NCI-H345 treated with DMSO at 0.1 percent for 48 hours (cell line): ENCODE results near the gene MAP7D3.
"Not testable (repeated sequence)": the region's sequence is repeated elsewhere in the genome, so short reads cannot be mapped to it uniquely, and the experiment has no call there.

ENCODE experiments used
- DNase-seq: peaks from one replicate; lab custom pipeline; 2025; ENCODE audit not compliant: unreplicated experiment; lab: John Stamatoyannopoulos, UW

The MAP7D3 gene, protein sequence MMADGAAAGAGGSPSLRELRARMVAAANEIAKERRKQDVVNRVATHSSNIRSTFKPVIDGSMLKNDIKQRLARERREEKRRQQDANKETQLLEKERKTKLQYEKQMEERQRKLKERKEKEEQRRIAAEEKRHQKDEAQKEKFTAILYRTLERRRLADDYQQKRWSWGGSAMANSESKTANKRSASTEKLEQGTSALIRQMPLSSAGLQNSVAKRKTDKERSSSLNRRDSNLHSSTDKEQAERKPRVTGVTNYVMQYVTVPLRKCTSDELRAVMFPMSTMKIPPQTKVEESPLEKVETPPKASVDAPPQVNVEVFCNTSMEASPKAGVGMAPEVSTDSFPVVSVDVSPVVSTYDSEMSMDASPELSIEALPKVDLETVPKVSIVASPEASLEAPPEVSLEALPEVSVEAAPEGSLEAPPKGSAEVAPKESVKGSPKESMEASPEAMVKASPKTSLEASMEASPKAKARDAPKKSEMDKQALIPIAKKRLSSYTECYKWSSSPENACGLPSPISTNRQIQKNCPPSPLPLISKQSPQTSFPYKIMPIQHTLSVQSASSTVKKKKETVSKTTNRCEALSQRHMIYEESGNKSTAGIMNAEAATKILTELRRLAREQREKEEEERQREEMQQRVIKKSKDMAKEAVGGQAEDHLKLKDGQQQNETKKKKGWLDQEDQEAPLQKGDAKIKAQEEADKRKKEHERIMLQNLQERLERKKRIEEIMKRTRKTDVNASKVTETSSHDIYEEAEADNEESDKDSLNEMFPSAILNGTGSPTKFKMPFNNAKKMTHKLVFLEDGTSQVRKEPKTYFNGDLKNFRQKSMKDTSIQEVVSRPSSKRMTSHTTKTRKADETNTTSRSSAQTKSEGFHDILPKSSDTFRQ

DNA sequence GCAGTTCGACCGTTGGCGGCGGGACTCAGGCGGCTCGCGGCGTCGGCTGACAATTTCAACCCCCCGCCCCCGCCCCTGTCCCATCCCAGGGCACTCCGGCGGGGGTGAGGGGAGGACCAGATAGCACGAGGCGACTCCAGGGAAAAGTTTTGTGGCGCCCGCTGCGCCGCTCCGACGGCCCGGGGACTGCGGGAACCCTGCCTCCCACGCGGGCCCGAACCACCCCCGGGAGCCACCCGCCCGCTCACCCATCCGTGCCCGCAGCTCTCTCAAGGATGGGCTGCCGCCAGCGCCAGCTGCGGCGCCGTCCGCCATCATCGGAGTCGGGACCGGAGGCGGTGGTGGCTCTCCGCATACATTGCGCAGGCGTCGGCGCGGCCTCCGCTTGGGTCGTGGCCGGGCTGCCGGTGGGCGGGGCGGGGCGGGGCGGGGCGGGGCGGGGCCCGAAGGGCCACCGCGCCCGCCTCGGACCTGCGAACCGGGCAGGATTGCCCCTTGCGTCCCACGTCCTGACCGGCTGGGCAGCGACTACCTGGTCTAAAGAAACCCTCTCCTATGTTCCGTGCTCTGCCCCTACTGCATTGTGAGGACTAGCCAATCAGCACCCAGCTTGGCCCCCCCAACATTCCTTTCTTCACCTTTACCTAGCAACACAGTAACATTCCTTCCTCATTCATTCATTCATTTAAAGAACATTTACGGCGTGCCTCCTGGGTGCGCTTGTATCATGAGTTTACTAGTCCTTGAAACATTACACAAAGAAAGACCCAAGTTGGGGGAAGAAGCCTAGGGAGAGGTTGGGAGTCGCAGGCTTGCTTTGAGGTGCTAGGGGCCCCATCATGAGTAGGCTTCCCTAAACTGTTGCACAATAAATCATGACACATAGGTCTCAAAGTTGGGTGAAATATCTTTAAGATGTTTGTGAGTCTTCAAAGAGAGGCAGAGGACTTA, at the start of gene MAP7D3:
TSS of gene MAP7D3 (minus strand) at position 360 of the 951 bp plus-strand sequence. CDS start at position 318, 42 bp downstream.
- DNase-seq, result no peak

DNA sequence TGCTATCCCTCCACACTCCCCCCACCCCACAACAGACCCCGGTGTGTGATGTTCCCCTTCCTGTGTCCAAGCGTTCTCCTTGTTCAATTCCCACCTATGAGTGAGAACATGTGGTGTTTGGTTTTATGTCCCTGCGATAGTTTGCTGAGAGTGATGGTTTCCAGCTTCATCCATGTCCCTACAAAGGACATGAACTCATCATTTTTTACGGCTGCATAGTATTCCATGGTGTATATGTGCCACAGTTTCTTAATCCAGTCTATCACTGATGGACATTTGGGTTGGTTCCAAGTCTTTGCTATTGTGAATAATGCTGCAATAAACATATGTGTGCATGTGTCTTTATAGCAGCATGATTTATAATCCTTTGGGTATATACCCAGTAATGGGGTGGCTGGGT, 49.5 kb upstream of the MAP7D3 start, which contains the start of gene ADGRG4:
TSS of gene ADGRG4 (plus strand) at position 243 of the 400 bp plus-strand sequence. CDS start 7,815 bp downstream, outside the sequence.
- not testable (repeated sequence) for DNase-seq

DNA sequence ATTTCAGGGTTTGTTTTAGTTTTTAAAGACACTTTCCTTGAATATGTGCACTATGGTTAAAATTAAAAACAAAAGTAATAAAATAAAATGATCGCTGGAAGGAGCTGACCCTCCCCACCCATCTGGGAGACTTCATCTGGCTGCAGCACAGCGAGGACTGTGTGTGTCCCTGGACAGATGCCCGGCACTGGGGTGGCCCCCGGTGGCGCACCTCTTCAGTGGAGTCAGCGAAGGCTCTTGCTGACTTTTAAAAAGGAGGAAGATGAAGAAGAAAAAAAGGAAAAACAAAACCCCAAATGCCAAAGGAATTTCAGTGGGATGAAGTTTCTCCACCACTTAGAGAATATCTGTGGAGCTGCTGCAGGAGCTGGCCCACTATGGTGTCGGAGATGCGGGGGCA, 44.2 kb upstream of the MAP7D3 start:
- DNase-seq, result no peak

DNA sequence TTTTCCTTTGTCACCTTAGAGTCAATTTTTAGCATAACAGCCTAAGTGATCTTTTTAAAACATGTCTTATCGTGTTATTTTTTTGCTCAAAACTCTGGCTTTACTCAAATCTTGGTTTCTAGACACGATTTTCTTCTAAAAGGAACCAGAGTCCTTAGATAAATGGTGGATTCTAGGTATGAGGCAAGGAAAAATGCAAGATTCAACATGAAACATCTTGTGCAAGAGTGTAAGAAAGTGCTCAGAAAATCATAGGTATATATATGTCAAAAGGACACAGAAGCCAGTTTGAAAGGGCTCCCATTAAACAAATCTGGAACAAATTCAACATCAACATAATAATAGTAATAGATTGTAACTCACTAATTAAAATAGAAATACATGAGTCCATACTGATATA, 41.5 kb upstream of the MAP7D3 start:
- no peak for DNase-seq

DNA sequence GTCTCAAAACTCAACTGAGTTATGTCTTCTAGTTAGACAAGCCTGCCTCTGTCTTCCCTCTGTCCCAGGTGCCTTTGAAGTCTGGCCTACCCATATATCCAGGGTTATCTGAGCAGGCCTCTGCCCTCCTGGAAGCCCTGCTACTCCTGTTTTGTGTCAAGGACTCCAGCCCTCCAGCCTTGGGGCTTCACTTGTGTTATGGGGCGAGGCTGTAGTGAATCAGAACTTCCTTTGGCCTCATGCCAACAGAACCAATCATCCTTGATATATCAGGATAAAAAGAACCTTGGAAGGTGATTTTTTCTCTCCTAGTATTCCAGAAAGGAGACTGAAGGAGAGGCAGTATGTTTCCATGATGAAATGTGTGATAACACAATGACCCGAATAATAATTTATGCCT, 40.6 kb upstream of the MAP7D3 start:
- no peak for DNase-seq

DNA sequence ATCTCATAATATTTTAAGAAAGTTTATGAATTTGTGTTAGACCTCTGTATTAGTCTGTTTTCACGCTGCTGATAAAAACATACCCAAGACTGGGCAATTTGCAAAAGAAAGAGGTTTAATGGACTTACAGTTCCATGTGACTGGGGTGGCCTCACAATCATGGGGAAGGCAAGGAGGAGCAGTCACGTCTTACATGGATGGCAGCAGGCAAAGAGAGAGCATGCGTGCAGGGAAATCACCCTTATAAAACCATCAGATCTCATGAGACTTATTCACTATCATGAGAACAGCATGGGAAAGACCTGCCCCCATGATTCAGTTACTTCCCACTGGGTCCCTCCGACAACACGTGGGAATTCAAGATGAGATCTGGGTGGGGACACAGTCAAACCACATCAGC, 35.2 kb upstream of the MAP7D3 start:
- DNase-seq, result not testable (repeated sequence)

DNA sequence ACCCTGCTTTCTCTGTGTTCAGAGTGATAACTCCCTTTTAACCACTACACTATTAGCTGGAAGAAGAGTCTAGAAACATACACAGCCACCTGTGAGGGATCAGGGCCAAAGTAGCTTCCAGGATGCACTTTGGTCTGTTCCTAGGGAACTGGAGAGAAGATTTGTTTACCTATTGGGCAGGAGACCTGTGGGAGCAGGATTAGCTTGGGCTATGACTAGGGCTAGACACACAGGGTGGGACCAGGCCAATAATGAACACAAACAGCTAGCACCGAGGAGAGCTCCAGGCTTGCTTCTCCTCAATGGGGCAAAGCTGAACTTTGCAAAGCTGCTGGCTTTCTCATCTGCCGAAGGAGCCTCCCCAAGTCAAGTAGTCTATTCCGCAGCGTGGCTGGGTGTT, 24.4 kb upstream of the MAP7D3 start:
- no peak for DNase-seq

DNA sequence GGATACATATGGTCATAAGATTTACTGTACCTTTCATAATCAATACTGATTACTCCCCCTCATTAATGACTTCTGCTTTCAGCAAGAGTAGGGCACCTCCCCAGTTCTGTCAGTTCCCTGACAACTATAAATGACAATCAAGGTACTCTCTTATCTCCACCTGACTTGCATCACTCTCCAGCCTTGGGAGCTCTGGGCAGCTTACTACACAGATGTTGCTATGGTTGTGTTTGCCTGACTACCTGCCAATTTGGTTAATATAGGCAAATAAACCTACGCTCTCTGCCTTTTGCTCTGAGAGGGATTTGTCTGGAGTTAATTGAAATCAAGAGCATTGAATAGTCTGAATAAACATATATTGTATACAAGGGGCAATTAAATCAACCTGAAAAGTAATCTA, 22.8 kb upstream of the MAP7D3 start:
- DNase-seq, result no peak

DNA sequence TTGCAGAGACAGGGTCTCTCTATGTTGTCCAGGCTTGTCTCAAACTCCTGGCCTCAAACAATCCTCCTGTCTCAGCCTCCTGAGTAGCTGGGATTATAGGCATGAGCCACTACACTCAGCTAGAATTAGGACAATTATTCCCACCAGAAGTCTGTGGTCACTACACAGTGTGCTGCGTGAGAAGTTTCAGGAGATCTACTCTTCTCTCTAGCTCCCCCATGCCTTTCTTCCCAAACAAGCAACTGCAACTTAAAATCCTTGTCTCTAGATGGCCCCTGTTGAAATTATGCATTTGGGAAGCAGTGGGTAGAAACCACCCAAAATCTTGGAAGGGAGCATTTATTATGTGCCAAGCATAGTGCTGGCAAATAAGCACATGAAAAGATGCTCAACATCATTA, 21.1 kb upstream of the MAP7D3 start:
- DNase-seq, result no peak

DNA sequence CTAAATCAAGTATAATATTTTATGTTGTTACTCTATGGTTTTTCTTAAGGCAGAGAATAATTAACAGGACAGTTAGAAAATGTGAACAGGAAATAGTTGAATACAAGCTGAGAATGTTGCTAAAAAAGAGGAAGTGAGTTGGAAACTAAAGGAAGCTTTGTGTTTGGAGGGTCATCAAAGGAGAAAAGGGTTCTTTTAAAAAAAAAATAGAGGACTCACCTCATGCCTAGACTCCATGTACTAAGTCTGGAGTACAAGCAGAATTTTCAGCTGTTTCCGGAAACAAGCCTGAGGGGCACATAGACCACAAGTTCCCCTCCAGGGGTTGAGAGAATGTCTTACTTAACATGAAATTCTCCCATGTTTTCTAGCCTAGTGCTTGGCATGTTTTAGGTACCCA, 20.1 kb upstream of the MAP7D3 start:
- no peak for DNase-seq

DNA sequence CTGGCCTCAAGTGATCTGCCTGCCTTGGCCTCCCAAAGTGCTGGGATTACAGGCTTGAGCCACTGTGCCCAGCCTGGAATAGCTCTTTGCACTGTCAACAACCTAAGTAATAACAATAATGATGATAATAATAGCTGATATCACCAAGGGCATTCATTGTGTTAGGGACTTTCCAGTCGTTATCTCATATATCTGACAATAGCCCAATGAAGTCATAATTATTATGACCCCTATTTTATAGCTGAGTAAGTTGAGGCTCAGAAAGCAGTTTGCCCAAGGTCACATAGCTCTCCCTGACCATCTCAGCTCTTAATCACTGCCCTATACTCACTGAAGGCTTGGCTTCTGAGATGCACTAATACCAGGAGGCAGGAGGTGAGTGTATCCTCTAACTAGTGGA, 18.7 kb upstream of the MAP7D3 start:
- DNase-seq, result no peak

DNA sequence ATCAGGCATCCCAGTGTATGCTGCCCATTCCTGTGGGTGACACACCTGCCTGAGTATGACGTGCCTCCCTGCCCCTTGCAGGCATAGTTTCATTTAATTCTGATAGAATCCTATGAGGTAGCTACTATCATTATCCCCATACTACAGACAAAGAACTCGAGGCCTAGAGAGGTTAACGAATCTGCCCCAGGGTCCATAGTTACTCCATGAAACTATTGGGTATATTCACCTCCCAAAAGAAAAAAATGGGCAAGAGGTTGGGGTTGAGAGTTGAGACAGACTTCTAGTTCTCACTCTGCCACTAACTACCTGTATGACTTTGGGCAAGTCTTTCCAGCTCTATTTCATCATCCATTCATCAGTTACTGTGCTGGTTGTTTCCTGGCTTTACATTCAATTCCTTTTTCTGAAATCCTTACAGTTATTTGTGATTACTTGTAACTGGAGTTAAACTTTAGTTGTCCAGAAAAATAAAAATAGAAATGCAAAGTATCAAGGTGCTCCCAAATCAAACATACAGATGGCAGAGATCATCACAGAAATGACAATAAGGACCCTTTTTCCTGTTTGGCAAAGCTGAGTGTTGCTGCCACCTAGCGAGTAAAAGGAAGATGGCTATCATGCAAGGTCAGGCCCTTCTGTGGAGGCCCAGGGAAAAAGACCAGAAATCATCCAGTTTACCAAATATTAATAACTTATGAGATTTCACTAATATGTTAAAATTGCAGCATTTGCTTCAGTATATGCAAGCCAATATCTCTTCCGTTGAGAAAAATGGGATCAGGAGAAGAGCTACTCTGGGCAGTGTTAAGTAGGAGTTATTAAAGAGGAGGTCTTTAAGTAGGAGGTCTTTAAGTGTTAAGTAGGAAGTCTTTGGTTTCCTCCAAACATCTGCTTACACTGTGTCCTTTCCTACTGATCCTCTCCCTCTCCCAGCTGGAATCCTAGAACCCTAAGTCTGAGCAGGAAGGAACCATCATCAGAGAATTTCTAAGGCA, 17.1 kb upstream of the MAP7D3 start:
- DNase-seq, result no peak

DNA sequence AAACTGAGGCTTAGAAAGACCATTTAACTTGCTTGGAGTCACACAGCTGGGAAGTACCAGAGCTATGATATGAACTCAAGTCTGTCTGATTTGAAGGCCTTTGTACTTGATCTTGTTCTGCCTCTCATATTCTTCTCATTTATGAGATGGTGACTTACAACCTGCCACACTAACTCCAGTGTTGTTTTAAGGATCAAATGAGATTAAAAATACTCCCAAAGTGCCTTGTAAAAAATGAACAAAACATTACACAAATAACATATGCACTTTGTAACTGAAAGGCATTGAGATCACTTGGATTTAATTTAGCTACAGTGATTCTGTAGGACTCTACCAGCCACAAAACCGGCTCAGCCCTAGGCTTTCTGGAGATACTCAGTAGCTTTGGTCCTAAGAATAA, 15.6 kb upstream of the MAP7D3 start:
- no peak for DNase-seq

DNA sequence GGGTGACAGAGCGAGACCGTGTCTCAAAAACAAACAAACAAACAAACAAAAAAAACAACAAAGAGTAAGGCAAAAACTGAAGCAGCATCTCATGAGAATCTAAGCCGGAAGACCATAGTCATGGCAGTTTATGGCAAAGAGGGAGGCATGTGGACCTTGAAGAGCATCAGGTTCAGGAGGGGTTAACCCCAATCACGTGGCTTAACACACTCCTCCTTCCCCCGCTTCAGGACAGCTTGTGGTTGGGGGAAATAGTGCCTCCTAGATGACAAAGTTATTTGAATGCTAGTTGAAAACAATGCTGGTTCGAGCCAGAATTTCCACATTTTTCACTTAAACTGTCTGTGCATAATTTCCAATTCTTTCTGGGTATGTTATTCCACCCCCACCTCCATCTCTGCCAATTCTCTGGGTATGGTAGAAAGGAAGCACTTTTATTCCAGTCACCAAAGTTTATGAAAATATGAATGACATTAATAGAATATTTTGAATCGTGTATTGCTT, 11.7 kb upstream of the MAP7D3 start:
- no peak for DNase-seq

DNA sequence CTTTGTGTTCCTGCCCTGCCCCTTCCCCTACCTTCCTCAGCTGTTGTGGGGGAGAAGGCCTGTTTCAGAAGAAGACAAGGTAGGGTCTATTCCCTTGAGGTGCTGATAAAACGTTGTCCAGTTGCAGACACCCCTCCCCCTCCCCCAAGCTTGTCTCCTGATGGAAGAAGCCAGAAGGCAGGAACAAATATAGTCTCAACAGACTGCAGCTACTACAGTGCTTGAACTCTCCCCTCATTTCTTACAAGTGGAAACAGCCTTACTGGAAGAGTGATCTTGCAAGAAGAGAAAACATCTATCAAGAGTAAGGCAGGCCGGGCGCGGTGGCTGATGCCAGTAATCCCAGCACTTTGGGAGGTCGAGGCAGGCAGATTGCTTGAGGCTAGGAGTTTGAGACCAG, 11.0 kb upstream of the MAP7D3 start:
- DNase-seq, result no peak

DNA sequence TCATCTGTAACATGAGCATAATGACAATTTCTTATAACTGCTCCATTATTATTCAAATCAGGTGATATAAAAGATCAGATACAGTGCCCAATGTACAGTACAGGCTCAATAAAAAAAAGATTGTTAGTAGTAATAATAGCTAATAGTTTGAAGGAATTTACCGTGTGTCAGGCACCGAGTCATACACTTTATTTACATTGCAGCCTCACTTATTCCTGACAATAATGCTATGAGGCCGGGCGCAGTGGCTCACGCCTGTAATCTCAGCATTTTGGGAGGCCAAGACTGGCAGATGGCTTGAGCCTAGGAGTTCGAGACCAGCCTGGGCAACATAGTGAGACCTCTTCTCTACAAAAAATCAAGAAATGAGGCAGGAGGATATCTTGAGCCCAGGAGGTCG, 10.1 kb upstream of the MAP7D3 start:
- DNase-seq, result no peak

DNA sequence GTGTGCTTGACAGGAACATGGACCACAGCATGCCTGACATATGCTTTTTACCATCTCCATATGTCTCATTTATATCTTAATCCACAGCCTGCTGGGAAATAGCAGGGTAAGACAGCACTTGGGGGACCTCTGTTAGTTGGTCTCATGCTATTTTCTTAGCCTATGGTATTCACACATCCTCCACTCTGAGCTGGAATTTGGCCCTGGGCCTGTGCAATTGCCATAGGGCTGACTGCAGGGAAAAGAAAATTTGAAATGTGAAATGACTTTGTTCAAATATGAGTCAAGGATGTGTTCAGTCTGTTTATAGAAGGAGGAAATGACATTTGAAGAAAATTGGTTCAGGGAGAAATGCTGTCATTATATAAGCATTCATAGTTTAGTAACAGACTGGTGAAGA, 9.6 kb upstream of the MAP7D3 start:
- DNase-seq, result no peak

DNA sequence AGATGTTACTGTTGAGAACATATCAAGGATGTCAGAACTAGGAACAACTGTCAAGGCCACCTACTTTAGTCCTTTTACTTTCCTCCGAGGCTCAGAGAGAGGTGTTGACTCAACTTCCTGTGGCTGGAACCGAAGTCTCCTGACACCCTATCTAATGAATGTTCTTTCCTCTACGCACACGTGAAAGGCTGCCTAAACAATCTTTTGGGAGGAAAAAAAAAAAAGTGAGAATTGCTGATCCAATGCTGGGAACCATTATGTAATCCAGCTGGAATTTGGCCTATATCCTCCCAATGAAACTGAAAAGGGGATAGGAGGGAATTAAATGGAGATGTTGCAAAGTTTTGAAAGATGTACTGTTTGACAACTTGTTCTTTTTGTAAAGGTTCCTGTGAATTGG, 8.3 kb upstream of the MAP7D3 start:
- no peak for DNase-seq

DNA sequence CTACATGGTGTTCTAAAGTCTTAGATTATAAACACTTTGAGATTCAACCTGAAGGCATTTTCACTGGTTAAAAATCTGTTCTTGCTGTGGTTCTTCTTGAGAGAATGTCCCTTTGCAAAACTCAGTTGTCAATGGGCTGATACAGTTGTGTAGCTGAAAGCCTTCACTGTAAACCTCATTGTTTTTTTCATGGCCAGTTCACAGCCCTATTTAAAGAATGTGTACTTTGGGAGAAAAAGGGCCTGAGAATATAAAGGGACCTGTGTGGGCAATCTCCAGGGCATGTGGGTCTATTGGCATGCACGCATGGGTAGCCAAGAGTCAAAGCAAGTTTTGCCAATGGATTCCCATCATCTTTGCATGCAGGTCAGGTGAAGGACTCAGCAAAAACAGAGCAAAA, 7.8 kb upstream of the MAP7D3 start:
- no peak for DNase-seq

DNA sequence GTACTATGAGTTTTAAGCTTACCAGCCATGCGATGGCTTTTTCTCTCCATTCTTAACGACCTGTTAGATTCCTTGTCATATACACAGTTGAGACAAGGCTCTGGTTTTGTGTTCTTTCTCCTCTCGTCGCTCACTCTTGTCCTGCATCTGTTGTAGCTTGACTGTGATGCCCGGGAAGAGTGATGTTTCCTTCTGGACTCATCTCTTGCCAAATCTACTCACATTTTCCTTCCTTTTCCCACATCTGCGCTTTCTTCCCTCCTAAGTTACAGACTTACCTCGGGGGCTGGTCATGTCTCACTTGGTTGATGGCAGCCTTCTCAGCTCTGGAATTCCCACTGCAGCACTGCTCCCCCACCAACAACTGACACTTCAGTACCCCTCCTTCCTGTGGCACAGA, 4.8 kb upstream of the MAP7D3 start:
- DNase-seq, result no peak
